GM18909 (cell line): Measurements from ENCODE around the gene CCL11.

ENCODE experiments used
- ATAC-seq: cut with Tn5 transposase; IDR thresholded peaks from one replicate; pipeline ENCODE4 v1.9.1; 2021; ENCODE audit warnings: mild to moderate bottlenecking; ENCODE audit not compliant: unreplicated experiment, poor library complexity

Gene CCL11

GRCh38 chr17:34285286-34285792 is at the start of gene CCL11:
CCL11 (plus strand) TSS chr17:34285742; CDS start chr17:34285809, 67 bp downstream.
- ATAC-seq: no peak

GRCh38 chr17:34236281-34236892 is 49.2 kb upstream of the CCL11 start:
- ATAC-seq: no peak

GRCh38 chr17:34237458-34237857 is 48.1 kb upstream of the CCL11 start:
- no peak for ATAC-seq

GRCh38 chr17:34241062-34241461 is 44.5 kb upstream of the CCL11 start:
- no peak for ATAC-seq

- ATAC-seq: no peak
These were observed 42.8 kb upstream of the CCL11 start for GRCh38 chr17:34242587-34243363.

GRCh38 chr17:34243364-34244320 is 41.9 kb upstream of the CCL11 start:
- ATAC-seq: no peak

GRCh38 chr17:34245351-34245905 is 40.1 kb upstream of the CCL11 start:
- no peak for ATAC-seq

GRCh38 chr17:34246446-34246845 is 39.1 kb upstream of the CCL11 start:
- no peak for ATAC-seq

GRCh38 chr17:34246881-34247280 is 38.7 kb upstream of the CCL11 start:
- no peak for ATAC-seq

- ATAC-seq: no peak
These were observed 37.0 kb upstream of the CCL11 start for GRCh38 chr17:34248511-34249024.

- ATAC-seq: no peak
These were observed 36.5 kb upstream of the CCL11 start for GRCh38 chr17:34249061-34249460.

- ATAC-seq: no peak
These were observed 36.1 kb upstream of the CCL11 start for GRCh38 chr17:34249478-34249877.

GRCh38 chr17:34251186-34251585 is 34.4 kb upstream of the CCL11 start:
- ATAC-seq: no peak

- no peak for ATAC-seq
These were observed 33.5 kb upstream of the CCL11 start for GRCh38 chr17:34252095-34252443.

- ATAC-seq: no peak
These were observed 33.0 kb upstream of the CCL11 start for GRCh38 chr17:34252444-34253138.

- ATAC-seq: no peak
These were observed 32.4 kb upstream of the CCL11 start for GRCh38 chr17:34253139-34253525.

GRCh38 chr17:34254146-34254545 is 31.4 kb upstream of the CCL11 start:
- ATAC-seq: no peak

- no peak for ATAC-seq
These were observed 30.7 kb upstream of the CCL11 start, which contains the start of gene CCL2 for GRCh38 chr17:34254651-34255380. CCL2 (plus strand) TSS chr17:34255285; CDS start chr17:34255350, 65 bp downstream.

GRCh38 chr17:34255381-34255732 is 30.2 kb upstream of the CCL11 start:
- ATAC-seq: no peak
